ENCODE results near the gene LTBP1.
A peak's percentile ranks its signal among the peaks of the same experiment; 100 is the strongest.

Gene LTBP1

DNA sequence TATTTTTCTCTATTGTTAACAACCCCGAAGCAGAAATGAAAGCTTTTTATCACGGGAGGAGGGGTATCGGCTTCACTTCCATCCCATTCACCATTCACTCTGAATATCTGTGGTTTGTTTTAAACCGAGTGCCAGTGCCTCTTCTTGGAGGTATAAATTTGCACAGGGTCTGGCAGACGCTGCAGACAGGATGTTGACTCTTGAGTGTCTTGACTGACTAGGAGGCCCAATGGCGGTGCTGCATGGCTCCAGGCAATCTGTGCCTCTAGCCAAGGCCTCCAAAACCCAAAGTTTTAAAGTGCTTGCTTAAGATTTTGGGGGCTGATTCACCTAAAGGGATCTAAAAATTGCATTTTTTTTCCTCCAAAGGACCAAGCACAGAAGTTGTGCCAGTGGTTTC, 183.8 kb downstream of the LTBP1 start:
- Histone ChIP-seq H3K4me3 (ENCODE audit: low read depth, low read length) (no peak overlapping the region), H3K36me3 (ENCODE audit: insufficient read depth, low read length) (no peaks in the 10 kb centered on the region), H2AFZ (ENCODE audit: low read length, unreplicated experiment) (no peak overlapping the region), H3K4me1 (ENCODE audit: control insufficient read depth, insufficient read depth, low read length, unreplicated experiment) (peaks cover 55% of the 10 kb centered on the region), H3K27ac (ENCODE audit: low read depth, low read length) (no peak overlapping the region), H3K27me3 (ENCODE audit: insufficient read depth, low read length) (no peaks in the 10 kb centered on the region), H3K79me2 (ENCODE audit: control insufficient read depth, insufficient read depth, low read length, unreplicated experiment) (peaks cover 7% of the 10 kb centered on the region)

DNA sequence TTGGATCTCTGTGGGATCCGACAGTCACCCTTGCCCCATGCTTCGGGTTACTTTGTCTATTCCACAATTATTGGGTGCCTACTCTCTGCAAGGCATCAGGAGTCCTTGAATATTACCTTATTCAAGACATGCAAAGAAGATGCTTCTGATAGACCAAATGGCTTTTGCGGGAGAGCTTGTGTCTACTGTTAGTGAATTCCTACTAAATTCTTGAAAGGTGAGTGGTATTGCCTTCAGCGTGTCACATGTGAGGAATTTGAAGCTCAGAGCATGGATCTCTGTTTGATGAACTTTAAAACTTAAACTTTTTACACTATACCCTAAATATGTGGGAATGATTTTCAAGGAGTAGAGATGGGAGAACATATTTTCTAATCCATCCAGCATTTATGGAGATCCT, 184.4 kb downstream of the LTBP1 start:
- H3K27ac ChIP-seq (ENCODE audit: low read depth, low read length): no peak overlapping the region
- H3K36me3 ChIP-seq (ENCODE audit: insufficient read depth, low read length): no peaks in the 10 kb centered on the region
- peaks cover 55% of the 10 kb centered on the region for H3K4me1 ChIP-seq (ENCODE audit: control insufficient read depth, insufficient read depth, low read length, unreplicated experiment)
- no peaks in the 10 kb centered on the region for H3K27me3 ChIP-seq (ENCODE audit: insufficient read depth, low read length)
- H2AFZ ChIP-seq (ENCODE audit: low read length, unreplicated experiment): no peak overlapping the region
- no peak overlapping the region for H3K4me3 ChIP-seq (ENCODE audit: low read depth, low read length)
- H3K79me2 ChIP-seq (ENCODE audit: control insufficient read depth, insufficient read depth, low read length, unreplicated experiment): peaks cover 13% of the 10 kb centered on the region

GRCh38 chr2:33131749-33132148, 185.0 kb downstream of the LTBP1 start:
- H3K27me3 ChIP-seq (ENCODE audit: insufficient read depth, low read length): no peaks in the 10 kb centered on the region
- no peak overlapping the region for H3K4me3 ChIP-seq (ENCODE audit: low read depth, low read length)
- no peak overlapping the region for H3K27ac ChIP-seq (ENCODE audit: low read depth, low read length)
- peaks cover 56% of the 10 kb centered on the region for H3K4me1 ChIP-seq (ENCODE audit: control insufficient read depth, insufficient read depth, low read length, unreplicated experiment)
- H3K36me3 ChIP-seq (ENCODE audit: insufficient read depth, low read length): no peaks in the 10 kb centered on the region
- no peak overlapping the region for H2AFZ ChIP-seq (ENCODE audit: low read length, unreplicated experiment)
- H3K79me2 ChIP-seq (ENCODE audit: control insufficient read depth, insufficient read depth, low read length, unreplicated experiment): peaks cover 18% of the 10 kb centered on the region

DNA sequence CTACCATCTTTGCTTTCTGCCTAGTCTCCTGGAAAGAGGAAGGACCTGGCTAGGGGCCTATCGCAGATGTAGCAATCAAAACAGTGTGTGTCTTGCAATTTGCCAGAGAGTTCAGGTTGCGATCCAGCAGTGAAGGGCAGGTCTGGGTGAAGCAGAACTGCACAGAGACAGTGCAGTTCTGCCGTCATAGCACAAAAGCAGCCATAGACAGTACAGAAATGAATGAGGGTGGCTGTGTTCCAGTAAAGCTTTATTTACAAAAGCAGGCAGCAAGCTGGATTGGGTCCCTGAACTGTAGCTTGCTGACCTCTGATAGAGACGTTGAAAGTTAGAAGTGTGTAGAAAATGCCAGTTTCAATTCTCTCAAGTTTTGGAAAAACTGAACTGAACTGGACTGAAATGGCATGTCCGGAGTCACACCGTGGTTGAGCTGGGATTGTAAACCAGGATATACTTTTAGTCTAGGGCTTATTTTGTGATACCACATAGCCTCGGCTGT, 186.8 kb downstream of the LTBP1 start:
- Histone ChIP-seq H3K79me2 (ENCODE audit: control insufficient read depth, insufficient read depth, low read length, unreplicated experiment) (peaks cover 36% of the 10 kb centered on the region), H3K36me3 (ENCODE audit: insufficient read depth, low read length) (no peaks in the 10 kb centered on the region), H3K27me3 (ENCODE audit: insufficient read depth, low read length) (no peaks in the 10 kb centered on the region), H3K27ac (ENCODE audit: low read depth, low read length) (peak overlapping the region; percentile 97), H2AFZ (ENCODE audit: low read length, unreplicated experiment) (peak overlapping the region; percentile 62), H3K4me1 (ENCODE audit: control insufficient read depth, insufficient read depth, low read length, unreplicated experiment) (peaks cover 57% of the 10 kb centered on the region), H3K4me3 (ENCODE audit: low read depth, low read length) (peak overlapping the region; percentile 96)

DNA sequence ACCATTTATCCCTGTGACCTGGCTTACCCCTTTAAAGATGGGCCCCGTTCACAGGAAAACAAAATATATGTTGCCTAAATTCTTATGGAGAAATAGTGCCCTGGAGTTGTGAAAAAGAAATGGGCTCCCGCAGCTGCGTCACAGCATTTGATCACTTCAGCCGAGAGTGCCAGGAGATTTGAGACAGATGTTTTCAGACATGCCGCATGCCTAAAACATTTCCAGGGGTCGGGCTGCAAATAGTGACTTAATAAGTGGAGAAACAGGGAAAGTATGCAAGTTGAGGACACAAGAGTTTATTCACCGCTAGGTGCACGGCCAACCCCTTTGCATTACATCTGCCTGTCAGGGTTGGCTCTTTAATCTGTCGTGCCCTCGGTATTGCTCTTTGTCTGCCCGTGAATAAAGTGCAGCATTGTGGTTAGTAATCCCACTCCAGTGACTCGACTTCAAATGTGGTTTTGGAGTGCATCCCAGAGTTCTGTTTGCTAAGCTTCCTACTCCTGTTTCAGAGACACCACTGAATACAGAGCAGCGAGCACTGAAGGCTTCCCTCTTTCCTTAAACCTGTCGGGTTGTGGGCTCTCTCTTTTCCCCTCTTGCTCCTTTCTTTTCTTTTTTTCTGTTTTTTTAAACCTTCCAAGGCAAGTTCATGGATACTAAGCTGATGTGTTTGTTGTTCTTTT, 187.5 kb downstream of the LTBP1 start:
- Histone ChIP-seq H3K27ac (ENCODE audit: low read depth, low read length) (peak overlapping the region; percentile 97), H3K36me3 (ENCODE audit: insufficient read depth, low read length) (no peaks in the 10 kb centered on the region), H3K4me3 (ENCODE audit: low read depth, low read length) (peak overlapping the region; percentile 96), H3K27me3 (ENCODE audit: insufficient read depth, low read length) (no peaks in the 10 kb centered on the region), H2AFZ (ENCODE audit: low read length, unreplicated experiment) (peak overlapping the region; percentile 62), H3K79me2 (ENCODE audit: control insufficient read depth, insufficient read depth, low read length, unreplicated experiment) (peaks cover 40% of the 10 kb centered on the region), H3K4me1 (ENCODE audit: control insufficient read depth, insufficient read depth, low read length, unreplicated experiment) (peaks cover 57% of the 10 kb centered on the region)

GRCh38 chr2:33134791-33135560, 188.2 kb downstream of the LTBP1 start:
- Histone ChIP-seq H3K27ac (ENCODE audit: low read depth, low read length) (peak overlapping the region; percentile 97), H3K4me3 (ENCODE audit: low read depth, low read length) (peak overlapping the region; percentile 96), H2AFZ (ENCODE audit: low read length, unreplicated experiment) (peak overlapping the region; percentile 62)

GRCh38 chr2:33135645-33136044, 188.9 kb downstream of the LTBP1 start:
- H3K36me3 ChIP-seq (ENCODE audit: insufficient read depth, low read length): 0 out of 2 replicates have a peak, but pooled peaks cover 4% of the 10 kb centered on the region
- H2AFZ ChIP-seq (ENCODE audit: low read length, unreplicated experiment): peak overlapping the region; percentile 39
- peak overlapping the region; percentile 96 for H3K4me3 ChIP-seq (ENCODE audit: low read depth, low read length)
- peak overlapping the region; percentile 97 for H3K27ac ChIP-seq (ENCODE audit: low read depth, low read length)
- no peaks in the 10 kb centered on the region for H3K27me3 ChIP-seq (ENCODE audit: insufficient read depth, low read length)
- peaks cover 51% of the 10 kb centered on the region for H3K79me2 ChIP-seq (ENCODE audit: control insufficient read depth, insufficient read depth, low read length, unreplicated experiment)
- peaks cover 46% of the 10 kb centered on the region for H3K4me1 ChIP-seq (ENCODE audit: control insufficient read depth, insufficient read depth, low read length, unreplicated experiment)

More at GRCh38 chr2:33134791-33135560, 188.2 kb downstream of the LTBP1 start:
- Histone ChIP-seq H3K36me3 (ENCODE audit: insufficient read depth, low read length) (0 out of 2 replicates have a peak, but pooled peaks cover under 1% of the 10 kb centered on the region), H3K79me2 (ENCODE audit: control insufficient read depth, insufficient read depth, low read length, unreplicated experiment) (peaks cover 48% of the 10 kb centered on the region), H3K4me1 (ENCODE audit: control insufficient read depth, insufficient read depth, low read length, unreplicated experiment) (peaks cover 52% of the 10 kb centered on the region), H3K27me3 (ENCODE audit: insufficient read depth, low read length) (no peaks in the 10 kb centered on the region)

DNA sequence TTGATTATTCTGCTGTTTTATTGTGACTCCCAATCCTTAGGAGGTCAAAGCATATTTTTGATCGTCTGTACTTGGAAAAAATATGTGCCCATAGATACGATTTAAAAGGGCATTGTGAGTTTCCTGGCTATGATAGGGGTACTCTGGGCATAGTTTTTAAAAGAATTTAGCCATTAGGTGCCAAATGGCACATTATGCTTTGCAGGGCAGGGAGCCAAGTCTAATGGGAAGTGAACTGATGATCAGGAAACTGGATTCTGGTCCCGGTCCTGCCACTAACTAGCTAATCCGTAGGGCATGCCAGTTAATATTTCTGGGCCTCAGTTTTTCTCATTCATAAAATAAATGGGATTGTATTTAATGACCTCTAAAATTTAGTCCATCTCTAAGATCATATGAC, 189.3 kb downstream of the LTBP1 start:
- Histone ChIP-seq H3K36me3 (ENCODE audit: insufficient read depth, low read length) (0 out of 2 replicates have a peak, but pooled peaks cover 4% of the 10 kb centered on the region), H3K27me3 (ENCODE audit: insufficient read depth, low read length) (no peaks in the 10 kb centered on the region), H3K4me1 (ENCODE audit: control insufficient read depth, insufficient read depth, low read length, unreplicated experiment) (peaks cover 42% of the 10 kb centered on the region), H2AFZ (ENCODE audit: low read length, unreplicated experiment) (peak overlapping the region; percentile 39), H3K79me2 (ENCODE audit: control insufficient read depth, insufficient read depth, low read length, unreplicated experiment) (peaks cover 54% of the 10 kb centered on the region), H3K4me3 (ENCODE audit: low read depth, low read length) (peak overlapping the region; percentile 96), H3K27ac (ENCODE audit: low read depth, low read length) (peak overlapping the region; percentile 97)

DNA sequence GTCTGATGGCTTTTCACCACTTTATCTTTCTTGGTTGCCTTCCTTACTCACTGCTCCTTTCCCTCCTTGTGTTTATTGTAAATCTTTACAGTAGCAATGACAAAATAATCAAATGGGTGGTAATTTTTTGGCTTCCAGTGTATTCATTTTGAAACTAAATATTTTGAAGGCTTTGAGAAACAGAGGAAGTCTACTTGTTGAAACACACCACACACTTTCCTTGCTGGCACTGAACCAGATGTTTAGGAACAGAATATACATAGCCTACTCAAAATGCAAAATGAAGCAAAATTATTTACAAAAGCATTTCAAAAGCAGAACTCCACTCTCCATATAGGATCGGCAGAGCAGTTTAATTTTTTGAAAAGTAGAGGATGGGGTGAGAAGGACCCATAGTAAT, 189.8 kb downstream of the LTBP1 start:
- Histone ChIP-seq H3K27me3 (ENCODE audit: insufficient read depth, low read length) (no peaks in the 10 kb centered on the region), H3K27ac (ENCODE audit: low read depth, low read length) (peak overlapping the region; percentile 97)

DNA sequence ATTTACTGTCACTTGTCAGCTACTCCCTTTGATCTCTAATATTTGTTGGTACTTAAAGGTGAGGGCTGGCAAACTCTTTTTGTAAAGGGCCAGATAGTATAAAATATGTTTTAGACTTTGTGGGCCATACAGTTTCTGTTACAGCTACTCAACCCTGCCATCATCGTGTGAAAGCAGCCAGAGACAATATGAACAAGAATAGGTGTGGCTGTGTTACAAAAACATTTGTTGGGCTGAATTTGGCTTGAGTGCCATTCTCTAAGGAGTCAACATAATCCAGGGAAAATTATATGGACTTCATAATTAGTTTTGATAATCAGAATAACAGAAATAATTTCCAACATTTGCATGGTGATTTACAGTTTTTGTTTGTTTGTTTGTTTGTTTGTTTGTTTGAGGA, 190.6 kb downstream of the LTBP1 start:
- Histone ChIP-seq H3K4me3 (ENCODE audit: low read depth, low read length) (peak overlapping the region; percentile 96), H3K79me2 (ENCODE audit: control insufficient read depth, insufficient read depth, low read length, unreplicated experiment) (peaks cover 56% of the 10 kb centered on the region), H3K36me3 (ENCODE audit: insufficient read depth, low read length) (0 out of 2 replicates have a peak, but pooled peaks cover 4% of the 10 kb centered on the region), H3K4me1 (ENCODE audit: control insufficient read depth, insufficient read depth, low read length, unreplicated experiment) (peaks cover 29% of the 10 kb centered on the region), H3K27ac (ENCODE audit: low read depth, low read length) (peak overlapping the region; percentile 97), H2AFZ (ENCODE audit: low read length, unreplicated experiment) (no peak overlapping the region), H3K27me3 (ENCODE audit: insufficient read depth, low read length) (no peaks in the 10 kb centered on the region)

More for the DNA sequence above, 189.8 kb downstream of the LTBP1 start:
- H3K79me2 ChIP-seq (ENCODE audit: control insufficient read depth, insufficient read depth, low read length, unreplicated experiment): peaks cover 56% of the 10 kb centered on the region
- H3K4me3 ChIP-seq (ENCODE audit: low read depth, low read length): peak overlapping the region; percentile 96
- 0 out of 2 replicates have a peak, but pooled peaks cover 4% of the 10 kb centered on the region for H3K36me3 ChIP-seq (ENCODE audit: insufficient read depth, low read length)
- H3K4me1 ChIP-seq (ENCODE audit: control insufficient read depth, insufficient read depth, low read length, unreplicated experiment): peaks cover 37% of the 10 kb centered on the region
- H2AFZ ChIP-seq (ENCODE audit: low read length, unreplicated experiment): peak overlapping the region; percentile 39
